Stimulated activated CD8-positive, alpha-beta memory T cell treated with anti-CD3 and anti-CD28 coated beads, Interleukin-12 subunit alpha, Interleukin-12 subunit beta, amount 100 ng/mL, for 1 hour (primary cell): ENCODE results near the gene RPS27L.
A peak's percentile ranks its signal among the peaks of the same experiment; 100 is the strongest.

ENCODE experiments used
- DNase-seq: peaks from one replicate; pipeline ENCODE4 v3.0.0-alpha.2; 2020; ENCODE audit warnings: low read depth

The RPS27L gene

DNA sequence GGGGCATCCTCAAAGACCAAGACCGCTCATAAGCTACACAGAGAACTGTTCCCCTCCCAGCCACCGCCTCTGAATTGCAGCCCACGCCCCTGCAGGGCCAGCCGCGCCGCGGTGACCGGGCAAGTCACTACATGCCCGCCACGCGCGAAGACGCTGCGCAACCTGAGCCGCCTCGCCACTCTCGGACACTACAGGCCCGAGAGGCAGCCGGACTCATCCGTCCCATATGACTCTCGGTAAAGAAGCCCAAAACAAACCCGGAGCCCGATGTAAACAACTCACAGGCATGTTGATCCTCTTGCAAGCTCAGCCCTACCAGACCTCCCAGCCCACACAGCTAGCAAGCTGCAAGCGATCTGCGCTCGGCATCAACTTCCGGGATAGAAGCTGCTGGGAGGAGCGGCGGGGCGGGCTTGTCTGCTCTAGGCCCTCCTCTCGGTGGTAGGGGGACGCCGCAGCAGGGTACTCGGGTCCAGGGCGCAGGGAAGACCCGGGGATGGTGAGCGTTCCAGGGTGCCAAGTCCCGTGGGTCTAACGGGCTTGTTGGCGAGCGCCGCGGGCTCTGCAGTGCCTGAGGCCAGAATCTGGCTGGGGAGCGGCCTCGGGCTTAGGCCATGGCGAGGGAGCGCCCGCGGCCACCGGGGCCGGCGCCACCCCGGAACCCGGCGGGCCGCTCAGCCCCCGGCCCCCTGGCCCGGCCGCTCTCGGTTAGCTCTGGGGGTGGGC lies at the start of gene RPS27L:
RPS27L (minus strand) TSS at position 360 of the 726 bp plus-strand sequence; CDS start at position 288, 72 bp downstream.
- DNase-seq, result peak; percentile 82

DNA sequence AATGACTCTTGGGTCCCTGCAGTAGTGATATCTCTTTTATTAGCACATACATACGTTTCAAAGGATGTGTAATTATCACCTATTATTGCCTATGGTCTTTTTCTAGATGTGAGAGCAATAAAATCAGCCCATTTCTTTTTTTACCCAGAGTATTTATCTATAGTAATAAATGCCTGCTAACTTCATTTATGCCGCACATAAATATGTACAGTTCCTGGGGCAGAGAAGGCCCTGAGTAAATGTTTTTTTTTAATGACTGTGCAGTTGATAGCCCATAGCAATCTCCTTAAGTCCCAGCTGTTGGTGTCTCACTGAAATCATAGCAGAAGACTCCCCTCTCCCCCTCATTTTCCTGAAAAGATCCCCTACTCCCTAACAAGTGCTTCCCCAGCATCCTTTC lies 48.8 kb upstream of the RPS27L start:
- no peak for DNase-seq

DNA sequence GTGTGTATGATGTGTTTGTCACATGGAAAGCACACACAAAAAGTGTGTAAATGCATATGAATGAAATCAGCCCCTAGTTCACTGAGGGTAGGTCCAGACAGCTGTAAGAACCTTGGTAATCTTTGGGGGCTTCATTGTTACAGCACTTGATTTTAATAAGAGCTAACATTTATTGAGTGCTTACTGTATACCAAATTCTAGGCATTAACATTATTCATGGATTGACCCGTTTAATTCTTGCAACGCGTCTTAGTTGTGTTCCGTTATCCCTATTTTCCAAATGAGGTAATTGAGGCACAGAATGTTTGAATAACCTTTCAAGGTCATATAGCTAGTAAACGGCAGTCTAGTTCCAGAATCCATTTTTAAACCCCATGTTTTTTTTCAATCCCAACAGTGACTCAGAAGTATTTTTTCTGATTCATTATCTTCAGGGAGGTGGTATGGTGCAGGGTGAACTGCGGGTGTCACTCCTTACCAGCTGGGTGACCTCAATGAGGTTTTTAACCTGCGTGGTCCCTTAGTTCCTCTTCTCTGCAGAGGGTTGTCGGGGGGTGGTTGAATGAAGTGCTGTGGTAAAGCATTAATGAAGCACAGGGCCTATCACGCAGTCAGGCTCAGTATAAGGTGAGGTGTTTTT lies 46.3 kb upstream of the RPS27L start:
- DNase-seq, result peak; percentile 28

DNA sequence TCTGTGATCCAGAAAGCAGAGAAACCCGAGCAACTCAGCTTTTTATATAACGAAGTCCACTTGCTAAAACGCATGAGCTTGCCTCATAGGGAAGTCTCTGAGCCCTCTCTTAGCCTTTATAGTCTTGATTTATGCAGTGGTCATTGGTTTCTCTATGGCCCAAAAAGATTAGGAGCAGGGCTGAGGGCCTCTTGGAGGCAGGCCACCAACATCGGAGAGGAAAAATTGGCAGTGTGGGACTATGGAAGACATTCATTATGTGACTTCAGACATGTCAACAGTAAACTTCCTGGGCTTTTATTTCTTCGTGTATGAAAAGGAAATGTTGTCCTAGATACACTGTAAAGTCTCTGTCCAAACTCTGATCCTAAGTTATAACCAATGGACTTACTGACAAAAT lies 45.6 kb upstream of the RPS27L start:
- DNase-seq, result no peak

DNA sequence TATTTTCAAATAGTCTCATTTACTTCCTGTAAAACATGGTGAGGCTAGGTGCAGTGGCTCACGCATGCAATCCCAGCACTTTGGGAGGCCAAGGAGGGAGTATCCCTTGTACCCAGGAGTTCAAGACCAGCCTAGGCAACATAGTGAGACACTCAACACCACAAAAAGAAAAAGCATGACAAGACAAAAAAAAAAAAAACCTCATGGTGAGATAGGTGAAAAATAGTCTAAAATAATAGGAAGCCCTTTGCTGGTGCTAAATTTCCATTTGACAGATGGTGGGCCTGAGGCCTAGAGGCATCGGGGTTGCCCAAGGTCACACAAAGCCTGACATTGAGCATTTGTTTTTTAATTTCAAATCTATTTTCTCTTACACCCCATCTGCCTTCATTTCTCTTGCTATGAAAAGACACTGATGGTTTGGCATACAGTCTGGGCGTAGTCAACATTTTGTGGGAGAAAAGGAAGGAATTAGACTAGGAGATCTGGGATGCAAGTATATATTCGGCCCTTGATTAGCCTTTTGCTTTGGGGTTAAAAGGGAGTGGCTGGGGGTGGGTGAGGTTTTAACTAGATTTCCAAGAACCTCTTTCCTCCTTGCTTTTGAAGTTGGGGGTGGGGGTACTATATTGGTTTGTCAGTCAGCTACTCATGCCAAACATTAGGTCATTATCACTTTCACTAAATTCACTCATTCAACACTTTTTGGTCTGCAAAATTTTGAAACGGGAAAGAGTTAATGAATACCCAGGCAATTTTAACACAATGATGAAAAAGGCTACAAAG lies 43.4 kb upstream of the RPS27L start:
- no peak for DNase-seq

DNA sequence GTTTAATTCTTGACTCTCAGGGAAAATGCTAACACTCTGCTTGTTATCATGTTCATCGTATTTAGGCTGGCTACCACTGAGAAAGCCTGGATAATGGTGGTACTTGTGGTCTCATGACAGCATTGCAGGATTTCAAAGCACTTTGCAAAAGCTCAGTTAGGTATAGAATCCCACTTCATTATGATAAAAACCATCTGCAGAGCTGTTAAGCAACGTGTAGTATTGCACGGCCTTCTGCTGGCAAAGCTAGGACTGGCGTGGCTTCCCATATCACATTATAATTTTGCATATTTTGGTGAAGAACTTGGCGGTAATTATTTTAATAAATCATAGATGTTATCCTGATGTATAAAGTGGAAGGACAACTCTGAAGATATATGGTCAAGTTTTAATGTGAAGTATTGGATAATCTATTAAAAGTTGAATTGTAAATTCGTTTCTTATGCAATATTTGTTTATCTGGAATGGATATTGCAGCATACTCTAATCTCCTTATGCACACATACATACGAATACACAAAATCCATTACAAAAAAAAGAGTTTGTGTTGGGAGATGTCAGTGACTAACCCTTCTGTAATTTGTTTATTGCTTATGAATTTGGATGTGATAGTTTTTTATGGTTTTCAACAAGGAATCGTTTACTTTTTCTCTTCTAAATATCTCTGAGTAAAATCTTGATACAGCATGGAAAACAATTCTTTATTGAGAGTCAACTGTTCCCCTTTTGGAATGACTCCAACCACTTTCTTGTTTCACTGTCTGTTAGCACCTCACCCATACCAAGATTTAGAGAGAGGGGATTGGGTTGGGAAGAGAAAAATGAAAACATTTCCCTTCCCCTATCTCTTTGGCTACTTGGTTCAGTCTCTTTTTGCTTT lies 41.3 kb upstream of the RPS27L start:
- DNase-seq, result no peak

DNA sequence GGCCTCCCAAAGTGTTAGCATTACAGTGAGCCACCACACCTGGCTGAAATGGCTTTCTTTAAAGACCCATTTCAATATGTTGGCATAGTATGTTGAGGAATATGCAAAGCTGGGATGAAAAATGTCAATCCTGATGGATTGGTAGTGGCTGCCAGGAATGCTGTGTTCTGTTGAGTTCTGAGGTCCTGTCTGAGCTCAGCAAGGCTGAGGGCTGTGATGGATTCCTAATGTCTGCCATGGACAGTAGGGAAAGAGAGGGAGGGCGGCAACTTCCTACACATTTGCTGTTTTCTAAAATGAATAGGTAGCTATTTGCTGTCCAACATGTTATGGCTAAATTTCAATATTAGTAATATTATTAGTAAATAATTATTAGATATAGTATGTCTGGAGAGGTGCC lies 40.3 kb upstream of the RPS27L start:
- DNase-seq, result no peak

DNA sequence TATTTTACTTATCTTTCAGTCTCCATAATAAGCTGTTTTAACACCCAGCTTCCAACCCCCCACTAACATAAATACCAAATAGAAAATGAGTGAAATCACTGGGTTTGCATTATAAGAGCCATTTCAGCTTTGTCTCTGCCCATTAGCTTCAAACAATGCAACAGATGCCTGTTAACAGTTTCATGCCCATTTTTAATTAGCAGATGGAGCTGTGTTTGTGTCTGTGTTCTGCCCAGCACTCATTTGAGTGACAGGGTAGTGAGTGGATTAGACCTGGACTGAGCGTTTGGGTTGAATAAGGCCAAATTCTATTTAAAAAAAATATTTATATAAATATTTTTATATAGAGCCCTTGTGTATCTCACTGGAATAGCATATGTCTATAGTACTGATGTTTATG lies 39.6 kb upstream of the RPS27L start:
- no peak for DNase-seq

DNA sequence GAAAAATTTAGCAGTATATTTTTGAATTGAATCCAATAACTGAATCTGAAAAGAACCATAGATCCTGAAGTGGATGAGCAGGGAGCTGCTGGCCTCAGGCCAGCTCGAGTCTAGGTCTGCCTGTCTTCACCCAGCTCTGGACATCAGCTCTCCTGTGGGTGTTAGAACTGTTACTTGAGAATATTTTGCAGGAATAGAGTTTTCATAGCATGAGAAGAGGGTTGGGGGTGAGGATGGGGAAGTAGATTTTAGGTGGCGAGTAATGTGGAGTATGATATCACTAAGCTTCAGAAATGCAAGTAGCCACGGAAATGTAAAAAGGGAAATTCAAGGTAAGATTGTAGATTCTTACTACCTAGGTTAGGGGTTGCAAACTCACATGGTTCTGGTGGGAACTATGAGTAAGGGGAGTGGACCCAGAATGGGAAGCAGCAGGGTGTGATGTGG lies 38.3 kb upstream of the RPS27L start:
- no peak for DNase-seq

DNA sequence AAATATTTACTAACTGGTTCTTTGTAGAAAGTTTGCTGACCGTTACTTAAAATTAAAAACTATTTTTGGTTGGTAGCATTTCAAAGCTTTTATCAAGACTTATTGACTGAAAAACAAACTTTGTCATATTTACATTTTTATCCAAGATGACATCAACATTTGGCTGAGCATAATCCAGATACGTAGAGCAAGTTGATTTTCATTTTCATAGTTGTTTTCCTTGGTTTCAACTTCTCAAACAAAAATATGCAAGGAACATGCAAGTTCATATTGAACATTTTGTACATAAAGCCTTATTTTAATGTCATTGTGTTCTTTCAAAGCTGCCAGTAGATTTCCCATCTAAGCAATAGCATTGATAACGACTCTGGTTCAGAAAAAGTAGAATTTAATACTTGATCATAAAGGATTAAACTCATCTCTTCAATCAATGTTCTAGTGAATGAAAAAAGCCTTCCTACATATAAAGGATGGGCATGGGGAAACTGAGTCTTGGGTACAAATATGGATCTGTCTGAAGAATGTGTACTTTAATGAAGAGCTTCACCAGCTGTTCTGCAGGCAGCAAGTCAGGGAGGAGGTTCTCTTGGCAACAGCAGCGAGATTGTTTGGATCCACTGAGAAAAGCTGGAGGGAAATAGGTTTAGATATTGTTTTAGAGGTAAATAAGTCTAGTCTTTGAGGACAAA lies 37.7 kb upstream of the RPS27L start:
- no peak for DNase-seq

DNA sequence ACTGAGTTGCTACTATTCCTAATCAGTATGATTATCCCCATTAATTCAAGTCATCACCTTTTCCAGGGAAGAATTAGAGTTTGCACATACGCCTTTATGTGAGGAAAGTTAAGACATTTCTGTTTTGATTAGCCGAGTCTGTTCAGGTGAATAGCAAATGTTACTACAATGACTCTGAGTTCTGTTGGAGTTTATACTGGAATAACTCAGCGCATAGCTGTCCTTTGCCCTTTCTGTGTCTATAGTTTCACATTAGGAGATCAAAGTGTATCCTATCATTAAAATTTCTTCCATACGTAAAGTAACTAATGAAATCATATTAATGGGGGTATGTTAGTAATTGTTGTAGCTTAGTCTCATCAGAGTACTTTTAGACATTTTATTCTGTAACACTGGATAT lies 37.0 kb upstream of the RPS27L start:
- DNase-seq, result no peak

DNA sequence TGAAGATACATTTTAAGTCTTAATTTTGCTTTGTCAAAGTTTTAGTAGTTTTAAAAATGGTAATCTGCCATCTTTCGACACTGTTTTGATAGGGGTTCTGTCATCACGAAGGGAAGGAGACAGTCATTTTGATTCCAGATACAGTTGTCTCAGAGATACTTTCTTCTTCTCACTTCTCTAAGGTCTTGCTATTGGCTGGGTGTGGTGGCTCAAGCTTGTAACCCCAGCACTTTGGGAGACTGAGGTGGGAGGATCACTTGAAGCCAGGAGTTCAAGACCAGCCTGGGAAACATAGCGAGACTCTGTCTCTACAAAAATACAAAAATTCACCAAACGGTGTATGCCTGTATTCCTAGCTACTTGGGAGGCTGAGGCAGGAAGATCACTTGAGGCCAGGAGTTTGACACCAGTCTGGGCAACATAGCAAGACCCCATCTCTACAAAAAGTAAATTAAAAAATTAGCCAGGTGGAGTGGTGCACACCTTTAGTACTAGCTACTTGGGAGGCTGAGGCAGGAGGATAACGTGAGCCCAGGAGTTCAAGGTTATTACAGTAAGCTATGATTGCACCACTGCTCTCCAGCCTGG lies 35.4 kb upstream of the RPS27L start:
- DNase-seq, result no peak

DNA sequence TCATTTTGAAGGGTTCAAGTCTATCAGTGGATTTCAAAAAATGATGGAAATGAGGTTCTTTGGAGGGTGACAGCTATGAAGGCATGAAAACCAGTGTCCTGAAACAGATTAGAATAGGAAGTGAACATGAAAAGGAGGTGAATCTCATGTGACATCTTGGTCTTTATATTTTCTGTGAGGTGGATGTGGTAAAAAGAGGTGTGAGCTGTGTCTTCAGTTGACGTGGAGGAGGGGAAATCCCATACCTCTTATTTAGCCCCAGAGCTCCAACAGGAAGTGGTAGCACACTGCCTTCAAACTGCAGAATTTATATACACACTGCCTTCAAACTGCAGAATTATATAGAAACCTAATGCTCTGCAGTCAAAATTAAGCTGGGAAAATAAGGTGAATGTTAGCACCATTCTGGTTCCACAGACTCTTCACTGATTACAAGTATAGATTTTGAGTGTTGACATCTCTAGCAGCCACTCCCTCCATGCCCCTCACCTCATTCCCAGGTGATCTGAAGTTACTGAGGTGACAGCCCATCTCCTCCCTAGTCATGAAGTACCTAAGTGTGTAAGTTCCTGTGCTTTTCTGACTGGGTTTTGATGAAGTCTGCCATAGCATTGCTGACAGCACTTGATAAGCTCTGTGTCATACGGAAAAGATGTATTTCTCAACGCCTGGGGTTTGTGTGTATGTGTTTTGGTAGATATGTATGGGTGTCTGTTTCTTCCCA lies 34.8 kb upstream of the RPS27L start:
- peak; percentile 32 for DNase-seq

DNA sequence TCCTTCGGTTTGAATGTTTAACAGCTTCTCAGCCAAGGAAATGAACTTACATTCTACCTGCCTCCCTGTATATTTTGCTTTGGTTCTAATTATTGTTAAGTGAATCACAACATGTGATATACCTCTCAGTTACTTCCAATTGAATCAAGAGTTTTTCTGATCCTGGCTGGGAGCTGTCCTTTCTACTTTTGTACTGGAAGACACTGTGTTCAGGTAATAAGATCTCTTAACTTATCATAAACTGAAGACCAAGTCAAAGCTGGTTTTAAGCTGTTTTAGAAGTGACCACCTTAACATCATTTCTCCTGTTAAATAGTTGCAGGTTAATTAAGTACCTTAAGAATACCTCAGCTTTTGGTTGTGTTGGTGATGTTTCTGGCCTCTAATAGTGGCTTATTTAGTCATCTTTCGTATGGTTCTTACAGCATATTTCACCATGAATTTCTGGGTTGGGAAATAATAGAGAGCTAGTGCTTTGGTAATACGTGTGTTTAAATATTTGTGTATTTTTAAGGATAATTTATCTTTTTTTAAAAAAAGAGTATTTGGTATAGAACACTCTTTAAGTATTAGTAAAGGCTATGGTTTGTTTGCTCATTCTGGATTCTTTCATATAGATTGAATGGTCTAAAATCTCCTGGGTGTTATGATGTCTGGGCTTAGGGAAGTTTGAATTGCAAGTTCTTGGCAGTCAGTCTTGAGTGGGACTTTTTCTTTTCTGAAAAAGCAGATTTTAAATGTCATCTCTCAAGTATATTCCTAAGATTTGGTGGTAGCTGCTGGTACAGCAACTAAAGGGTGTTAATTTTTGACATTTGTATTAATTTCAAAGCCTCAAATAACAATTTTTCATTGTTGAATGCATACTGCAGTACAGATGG lies 33.7 kb upstream of the RPS27L start:
- DNase-seq, result no peak

DNA sequence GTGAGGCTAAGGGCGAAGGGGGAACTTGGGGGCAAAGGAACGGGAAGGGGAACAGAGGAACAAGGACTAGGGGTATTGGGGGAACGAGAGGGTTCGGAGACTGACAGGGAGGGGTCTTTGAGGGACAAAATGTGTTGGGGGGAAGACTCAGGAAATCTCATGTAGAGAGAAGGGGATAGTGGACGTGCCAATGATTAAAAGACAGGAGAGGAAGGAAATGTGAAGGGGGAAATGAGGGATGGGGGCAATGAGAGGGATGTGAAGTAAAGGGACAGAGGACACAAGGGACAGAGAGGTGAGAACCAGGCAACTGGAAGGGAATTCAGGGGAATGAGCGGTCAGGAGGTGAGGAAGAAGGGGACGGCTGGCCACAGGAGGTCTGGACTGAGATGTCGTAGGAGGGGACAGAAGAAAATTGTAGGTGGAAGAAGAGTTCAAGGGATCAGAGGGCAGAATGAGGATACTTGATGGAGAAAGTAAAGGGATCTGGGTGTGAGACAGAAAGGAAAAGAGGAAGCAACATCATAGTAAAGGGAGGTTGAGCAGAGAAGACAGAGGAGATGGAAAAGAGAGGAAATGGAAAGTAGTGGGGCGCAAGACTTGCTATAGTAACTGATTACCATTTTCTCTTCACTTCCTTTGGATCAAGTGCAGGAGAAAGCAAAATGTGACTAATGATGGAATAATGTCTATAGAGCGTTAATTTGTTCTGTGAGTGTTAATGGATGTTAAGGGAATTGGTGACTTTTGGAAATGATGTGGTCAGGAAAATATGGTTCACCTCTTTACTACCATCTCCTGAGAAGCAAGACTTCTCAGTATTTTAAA lies 32.9 kb upstream of the RPS27L start:
- no peak for DNase-seq

DNA sequence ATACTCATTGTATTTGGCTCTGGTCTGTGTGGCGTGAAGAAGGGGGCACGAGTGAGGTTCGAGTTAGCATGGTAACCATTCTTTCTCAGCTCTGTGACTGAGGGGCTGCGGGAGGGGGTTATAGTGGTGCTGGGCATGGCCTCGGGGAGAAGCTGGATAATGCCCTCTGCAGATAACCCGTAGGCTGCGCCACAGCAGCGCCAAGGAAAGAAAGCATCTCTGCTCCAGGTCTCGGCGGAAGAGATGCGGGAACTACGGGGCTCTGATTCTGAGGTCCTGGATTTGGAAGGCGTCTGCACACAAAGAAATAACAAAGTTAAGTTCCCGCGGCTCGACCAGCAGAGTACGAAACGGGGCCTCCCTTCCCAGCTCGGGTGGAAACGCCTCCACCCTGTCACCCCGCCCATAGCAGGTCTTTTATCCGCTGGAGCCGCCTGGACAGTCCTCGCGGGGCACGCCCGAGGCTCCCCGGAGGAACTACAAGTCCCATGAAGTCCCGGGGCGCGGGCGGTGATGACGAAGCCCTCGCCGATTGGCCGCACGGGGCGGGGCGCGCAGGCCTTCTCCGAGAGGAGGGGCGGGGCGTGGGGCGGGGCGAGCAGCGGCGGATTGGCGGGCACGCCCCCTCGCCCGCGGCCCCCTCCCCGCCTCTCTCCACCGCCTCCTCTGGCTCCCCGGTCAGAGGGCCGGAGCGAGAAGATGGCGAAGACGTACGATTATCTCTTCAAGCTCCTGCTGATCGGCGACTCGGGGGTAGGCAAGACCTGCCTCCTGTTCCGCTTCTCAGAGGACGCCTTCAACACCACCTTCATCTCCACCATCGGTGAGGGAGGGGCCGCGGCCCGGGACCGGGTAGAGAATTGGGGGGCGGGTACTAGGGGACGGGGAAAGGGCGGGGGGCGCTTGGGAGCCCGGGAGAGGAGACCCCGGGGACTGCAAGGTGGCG lies 31.9 kb upstream of the RPS27L start, which contains the start of gene RAB8B:
RAB8B (plus strand) TSS at position 681 of the 946 bp plus-strand sequence; CDS start at position 700, 19 bp downstream.
- peak; percentile 95 for DNase-seq
